ENCODE data around the gene PEX19. TPM values are rescaled to one million over a fixed set of nuclear protein-coding genes. Genes with fewer than 3 reads are reported as not detected.

PEX19 gene
- total RNA-seq, 1 donor = 16.4 TPM

- DNase-seq (ENCODE audit: low read depth in 2 of 3, low spot score in 2 of 3) = no peak
Measured at GRCh38 chr1:160282807-160283206, 2.1 kb downstream of the PEX19 start.

- no peak for DNase-seq (ENCODE audit: low read depth in 2 of 3, low spot score in 2 of 3)
Measured at GRCh38 chr1:160277987-160278386, 6.9 kb downstream of the PEX19 start.

- no peak for DNase-seq (ENCODE audit: low read depth in 2 of 3, low spot score in 2 of 3)
Measured at GRCh38 chr1:160277330-160277729, 7.6 kb downstream of the PEX19 start.

- no peak for DNase-seq (ENCODE audit: low read depth in 2 of 3, low spot score in 2 of 3)
Measured at GRCh38 chr1:160271025-160271424, 13.9 kb downstream of the PEX19 start.

GRCh38 chr1:160267284-160267991 is 17.5 kb downstream of the PEX19 start:
- no peak for DNase-seq (ENCODE audit: low read depth in 2 of 3, low spot score in 2 of 3)

- DNase-seq (ENCODE audit: low read depth in 2 of 3, low spot score in 2 of 3) = no peak
Measured at GRCh38 chr1:160264795-160265307, 20.1 kb downstream of the PEX19 start.

- DNase-seq (ENCODE audit: low read depth in 2 of 3, low spot score in 2 of 3) = peak; percentile 96 to 99 (median 98)
Measured at GRCh38 chr1:160261893-160262794, 22.8 kb downstream of the PEX19 start, which contains the start of gene DCAF8. DCAF8 (minus strand) TSS chr1:160262549; CDS start chr1:160244008, 18,541 bp downstream.

- peak; percentile 62 to 86 (median 82) for DNase-seq (ENCODE audit: low read depth in 2 of 3, low spot score in 2 of 3)
Measured at GRCh38 chr1:160261556-160261892, 23.4 kb downstream of the PEX19 start.

- DNase-seq (ENCODE audit: low read depth in 2 of 3, low spot score in 2 of 3) = no peak
Measured at GRCh38 chr1:160260406-160261382, 24.2 kb downstream of the PEX19 start.

GRCh38 chr1:160258177-160258798 is 26.6 kb downstream of the PEX19 start:
- DNase-seq (ENCODE audit: low read depth in 2 of 3, low spot score in 2 of 3) = no peak

- DNase-seq (ENCODE audit: low read depth in 2 of 3, low spot score in 2 of 3) = no peak
Measured at GRCh38 chr1:160257411-160258015, 27.4 kb downstream of the PEX19 start.

- peak in 1 of 3 donors; percentile 23 for DNase-seq (ENCODE audit: low read depth in 2 of 3, low spot score in 2 of 3)
Measured at GRCh38 chr1:160256396-160257046, 28.4 kb downstream of the PEX19 start.

GRCh38 chr1:160255781-160256300 is 29.1 kb downstream of the PEX19 start:
- DNase-seq (ENCODE audit: low read depth in 2 of 3, low spot score in 2 of 3) = no peak

- DNase-seq (ENCODE audit: low read depth in 2 of 3, low spot score in 2 of 3) = peak; percentile 18 to 89 (median 65)
Measured at GRCh38 chr1:160251687-160252526, 33.0 kb downstream of the PEX19 start.

GRCh38 chr1:160251011-160251410 is 33.9 kb downstream of the PEX19 start:
- DNase-seq (ENCODE audit: low read depth in 2 of 3, low spot score in 2 of 3) = no peak

GRCh38 chr1:160247053-160247452 is 37.9 kb downstream of the PEX19 start:
- no peak for DNase-seq (ENCODE audit: low read depth in 2 of 3, low spot score in 2 of 3)

- no peak for DNase-seq (ENCODE audit: low read depth in 2 of 3, low spot score in 2 of 3)
Measured at GRCh38 chr1:160245434-160245833, 39.5 kb downstream of the PEX19 start.

GRCh38 chr1:160244209-160244608 is 40.7 kb downstream of the PEX19 start:
- no peak for DNase-seq (ENCODE audit: low read depth in 2 of 3, low spot score in 2 of 3)
